GM19193 (cell line): ENCODE measurements around the gene C1orf53.

Experiments used
- POLR2A ChIP-seq: IDR thresholded peaks from 4 replicates; pipeline ENCODE4 v1.6.1; 2011; ENCODE audit not compliant: insufficient read depth, insufficient read length; ENCODE audit errors: extremely low read depth

The C1orf53 gene

DNA sequence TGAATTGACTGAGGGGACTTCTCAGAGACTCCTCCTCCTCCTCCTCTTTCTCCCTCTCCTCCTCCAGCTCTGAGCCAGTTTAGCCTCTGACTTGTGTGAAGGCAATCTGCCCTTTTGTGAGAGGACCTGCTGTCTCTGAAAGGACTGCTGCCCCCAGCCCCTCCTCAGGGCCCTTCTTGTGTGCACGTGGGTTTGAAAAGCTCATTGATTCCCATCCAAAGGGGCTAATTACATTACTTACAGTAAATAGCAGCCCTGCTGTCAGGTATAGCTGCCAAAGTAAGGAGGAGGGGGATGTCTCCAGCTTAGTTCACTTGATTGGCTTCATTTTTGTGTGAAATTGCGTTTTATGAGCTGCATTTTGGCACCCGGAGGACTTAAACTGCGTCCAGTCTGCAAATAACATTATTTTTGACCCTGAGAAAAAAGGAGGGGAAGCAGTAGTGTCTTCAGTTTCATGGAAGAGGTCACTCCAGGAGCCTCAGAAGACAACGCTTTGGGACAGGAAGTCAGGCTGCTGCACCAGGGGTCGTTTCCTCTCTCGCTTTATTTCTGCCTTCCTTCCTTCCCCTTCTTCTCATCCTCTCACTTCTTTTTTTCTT, 12.9 kb downstream of the C1orf53 start:
- no peak for TF ChIP-seq POLR2A

DNA sequence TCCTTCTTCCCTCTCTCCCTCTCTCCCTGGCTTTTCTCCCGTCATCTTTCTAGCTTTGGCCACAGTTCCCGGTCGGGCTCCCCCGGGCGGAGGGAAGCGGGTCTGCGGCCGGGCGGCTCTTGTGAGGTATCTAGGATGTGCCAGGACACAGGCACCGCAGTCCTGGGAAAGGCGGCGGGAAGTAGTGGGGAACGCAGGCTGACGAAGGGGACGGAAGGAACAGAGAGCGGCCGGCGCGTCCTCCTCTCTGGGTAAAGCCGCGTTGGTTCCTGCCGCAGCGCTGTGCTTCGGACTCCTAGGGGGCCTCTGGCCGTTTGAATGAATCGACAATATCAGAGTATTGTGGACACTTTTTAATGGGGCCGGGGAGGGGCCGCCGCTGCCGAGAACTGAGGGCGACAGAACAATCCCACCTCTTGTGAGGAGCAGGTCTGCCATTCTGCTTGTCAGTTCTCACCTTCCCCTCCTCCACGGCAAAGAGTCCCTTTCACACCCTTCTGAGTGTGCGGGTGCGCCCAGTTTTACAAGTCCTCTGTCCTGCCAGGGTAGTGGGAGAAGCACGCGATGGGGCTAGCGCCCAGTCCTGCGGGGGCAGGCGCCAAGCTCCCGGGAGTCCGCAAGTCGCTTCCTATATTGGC, 13.6 kb downstream of the C1orf53 start:
- no peak for TF ChIP-seq POLR2A

DNA sequence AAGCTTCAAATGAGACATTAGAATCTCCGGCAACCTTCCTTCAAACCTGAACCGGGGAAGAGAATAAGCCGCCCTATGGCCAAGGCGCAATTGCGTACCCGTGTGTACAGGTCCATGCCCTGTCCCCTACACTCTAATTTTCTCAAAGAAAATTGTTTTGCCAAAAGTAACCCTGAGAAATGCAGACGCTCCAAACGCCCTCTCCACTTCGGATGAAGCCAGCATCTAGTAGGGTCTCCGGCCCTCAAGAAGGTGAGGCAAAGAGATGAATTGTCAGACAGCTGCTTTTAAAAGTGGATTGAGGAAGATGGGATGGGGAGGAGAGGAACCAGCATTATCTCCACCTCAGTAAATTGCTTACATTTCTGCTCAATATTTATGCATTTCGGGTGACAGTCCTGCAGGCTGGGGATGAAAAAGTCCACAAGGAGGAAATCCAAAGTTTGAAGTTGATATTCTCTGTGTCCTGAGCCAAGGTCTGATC, 14.1 kb downstream of the C1orf53 start:
- no peak for TF ChIP-seq POLR2A

DNA sequence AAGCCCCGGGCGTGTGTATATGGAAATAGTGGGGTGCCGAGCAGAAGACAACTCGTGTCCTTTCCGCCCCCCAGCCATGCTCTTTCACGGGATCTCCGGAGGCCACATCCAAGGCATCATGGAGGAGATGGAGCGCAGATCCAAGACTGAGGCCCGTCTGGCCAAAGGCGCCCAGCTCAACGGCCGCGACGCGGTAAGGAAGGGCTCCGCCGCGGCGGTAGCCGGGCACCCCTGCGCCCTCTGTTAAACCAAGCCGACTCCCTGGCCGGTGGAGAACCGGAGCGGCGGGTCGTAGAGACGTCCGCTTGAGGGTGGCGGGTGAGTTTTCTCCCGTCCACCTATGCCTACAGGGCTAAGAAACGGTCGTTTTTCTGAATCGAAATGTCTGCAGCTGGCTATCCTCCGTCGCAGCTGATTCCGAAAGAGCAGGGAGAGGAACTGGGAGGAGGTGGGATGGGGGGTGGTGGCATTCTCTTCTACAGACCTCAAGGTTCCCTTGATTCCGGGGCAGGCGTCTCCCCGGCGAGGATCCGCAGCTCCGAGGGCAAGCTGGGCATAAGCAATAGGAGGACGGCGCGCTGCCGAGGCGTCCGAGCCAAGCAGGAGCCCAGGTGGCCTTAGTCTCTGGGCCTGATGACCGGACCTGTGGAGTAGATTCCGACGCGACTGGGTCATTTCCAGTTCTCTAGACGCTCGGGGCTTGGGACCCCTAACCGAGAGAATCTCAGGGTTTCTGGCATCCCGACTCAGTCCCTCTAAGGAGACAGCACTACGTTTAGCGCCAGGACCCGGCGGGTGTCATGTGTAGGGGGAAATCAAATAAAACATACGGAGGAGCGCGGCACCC, 15.6 kb downstream of the C1orf53 start:
- no peak for TF ChIP-seq POLR2A

DNA sequence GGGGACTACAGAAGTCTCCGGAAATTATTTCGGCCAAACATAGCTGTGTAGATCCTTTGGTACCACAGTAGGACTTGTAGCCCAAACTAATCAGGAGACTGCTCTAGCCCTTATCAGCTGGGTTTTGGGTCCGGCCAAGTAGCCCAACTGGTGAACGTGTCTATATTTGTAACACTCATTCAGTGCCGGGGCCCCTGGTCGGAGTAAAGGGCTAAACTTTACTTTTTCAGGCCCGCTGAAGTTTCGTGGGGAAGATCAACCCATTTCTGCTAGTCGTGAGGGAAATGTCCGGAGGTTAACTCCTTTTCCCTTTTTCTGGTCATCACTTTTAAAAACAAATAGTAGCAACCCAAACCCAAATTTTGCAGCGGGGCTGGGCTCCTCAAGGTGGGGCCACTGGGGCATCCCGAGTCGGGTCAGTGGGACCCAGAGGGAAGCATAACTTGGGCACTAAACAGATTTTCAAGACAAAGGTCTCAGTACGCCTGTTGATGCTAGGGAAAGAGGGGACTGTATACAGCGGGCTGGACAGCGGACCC, 16.4 kb downstream of the C1orf53 start:
- TF ChIP-seq POLR2A, result no peak

DNA sequence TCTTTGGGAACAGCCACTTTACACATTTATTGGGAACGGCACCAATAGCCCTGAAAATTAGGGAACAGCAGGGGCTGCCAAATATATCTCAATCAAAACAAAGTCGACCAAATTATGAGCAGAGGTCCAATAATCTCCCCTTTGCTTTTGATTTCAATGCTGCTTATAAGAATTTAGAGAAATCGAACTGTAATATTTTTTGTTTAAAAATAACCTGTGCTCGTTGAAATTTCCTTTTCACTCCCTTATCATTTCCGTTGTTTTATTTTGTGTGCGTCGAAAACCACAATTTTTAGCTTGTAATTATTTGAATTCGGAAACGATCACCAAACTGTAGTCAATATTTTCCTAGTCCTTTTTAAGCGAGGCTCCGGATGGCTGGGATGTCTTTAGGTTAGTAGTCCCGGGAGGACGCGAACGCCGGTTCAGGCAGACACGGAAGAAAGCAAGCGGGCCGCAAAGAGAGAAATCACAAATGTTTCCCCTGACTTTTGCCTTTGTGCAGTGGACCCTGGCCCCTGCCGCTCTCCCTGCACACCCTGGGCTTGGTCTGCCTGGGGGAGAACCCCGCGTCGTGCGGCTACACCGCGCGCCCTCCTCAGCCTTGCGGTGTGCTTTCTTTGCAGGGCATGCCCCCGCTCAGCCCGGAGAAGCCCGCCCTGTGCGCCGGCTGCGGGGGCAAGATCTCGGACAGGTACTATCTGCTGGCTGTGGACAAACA, 17.1 kb downstream of the C1orf53 start:
- TF ChIP-seq POLR2A, result no peak

DNA sequence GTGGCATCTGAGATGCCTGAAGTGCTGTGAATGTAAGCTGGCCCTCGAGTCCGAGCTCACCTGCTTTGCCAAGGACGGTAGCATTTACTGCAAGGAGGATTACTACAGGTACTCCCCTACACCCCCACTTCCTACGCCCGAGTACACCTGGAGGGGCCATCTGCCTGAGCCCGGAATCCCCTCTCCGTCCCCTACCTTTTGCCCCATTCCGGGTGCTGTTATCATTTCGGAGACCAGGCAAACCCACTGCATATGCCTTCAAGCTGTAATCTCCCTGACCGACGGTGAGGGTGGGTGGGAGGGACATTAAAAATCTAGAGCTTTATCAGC, 17.6 kb downstream of the C1orf53 start:
- no peak for TF ChIP-seq POLR2A

DNA sequence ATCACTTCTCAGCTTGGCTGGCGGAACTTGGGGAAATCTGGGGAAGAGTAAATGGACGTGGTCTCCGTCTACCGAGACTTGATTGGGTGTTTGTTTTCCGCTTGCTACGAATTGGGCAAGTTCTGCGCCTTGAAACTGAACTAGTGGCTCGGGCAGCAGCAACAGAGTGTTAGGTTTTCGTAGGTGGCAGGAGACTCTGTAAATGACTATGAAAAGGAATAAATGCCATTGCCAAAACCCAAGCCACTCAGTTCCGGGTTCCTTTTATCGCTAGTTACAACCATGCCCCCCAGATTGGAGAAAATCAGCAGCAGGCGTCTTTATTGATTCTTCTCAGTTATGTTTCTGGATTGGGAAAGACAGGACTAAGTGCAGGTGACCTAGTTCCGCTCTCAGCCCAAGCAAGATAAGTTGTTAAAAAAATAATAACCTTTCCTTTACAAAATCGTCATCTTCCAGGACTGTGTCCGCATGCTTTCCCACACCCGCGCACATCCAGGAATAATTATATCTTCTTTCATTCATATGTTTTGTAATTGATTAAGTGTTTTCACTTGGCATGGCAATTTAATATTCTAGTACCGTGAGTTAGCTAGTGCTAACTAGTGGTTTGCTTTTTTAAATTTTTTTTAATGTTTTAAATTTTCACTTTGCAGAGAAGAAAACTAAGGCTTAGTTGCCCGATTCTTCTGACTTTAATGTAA, 18.1 kb downstream of the C1orf53 start:
- TF ChIP-seq POLR2A, result no peak

DNA sequence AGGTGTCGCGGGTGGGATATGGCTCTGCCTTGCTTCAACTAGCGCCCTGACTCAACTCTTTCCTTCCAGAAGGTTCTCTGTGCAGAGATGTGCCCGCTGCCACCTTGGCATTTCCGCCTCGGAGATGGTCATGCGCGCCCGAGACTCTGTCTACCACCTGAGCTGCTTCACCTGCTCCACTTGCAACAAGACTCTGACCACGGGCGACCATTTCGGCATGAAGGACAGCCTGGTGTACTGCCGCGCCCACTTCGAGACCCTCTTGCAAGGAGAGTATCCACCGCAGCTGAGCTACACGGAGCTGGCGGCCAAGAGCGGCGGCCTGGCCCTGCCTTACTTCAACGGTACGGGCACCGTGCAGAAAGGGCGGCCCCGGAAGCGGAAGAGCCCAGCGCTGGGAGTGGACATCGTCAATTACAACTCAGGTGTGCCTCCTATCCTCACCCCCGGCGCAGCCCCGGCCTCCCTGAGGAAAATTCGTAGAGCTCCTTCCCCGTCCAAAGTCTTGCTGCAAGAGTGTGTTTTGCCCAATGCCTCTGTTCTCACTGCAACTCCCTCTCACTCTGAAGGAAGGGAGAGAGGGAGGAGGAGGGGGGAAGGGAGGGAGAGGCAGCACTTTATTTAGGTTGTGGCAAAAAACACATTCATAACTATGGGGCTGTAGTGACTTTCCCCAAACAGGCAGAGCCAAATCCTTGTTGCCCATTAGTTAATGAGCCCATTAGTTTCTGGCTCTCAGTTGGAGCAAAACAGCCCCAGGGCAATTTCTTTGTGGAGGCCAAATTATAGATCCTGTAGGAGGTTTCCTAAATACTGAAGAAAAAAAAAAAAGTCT, 19.0 kb downstream of the C1orf53 start:
- no peak for TF ChIP-seq POLR2A

DNA sequence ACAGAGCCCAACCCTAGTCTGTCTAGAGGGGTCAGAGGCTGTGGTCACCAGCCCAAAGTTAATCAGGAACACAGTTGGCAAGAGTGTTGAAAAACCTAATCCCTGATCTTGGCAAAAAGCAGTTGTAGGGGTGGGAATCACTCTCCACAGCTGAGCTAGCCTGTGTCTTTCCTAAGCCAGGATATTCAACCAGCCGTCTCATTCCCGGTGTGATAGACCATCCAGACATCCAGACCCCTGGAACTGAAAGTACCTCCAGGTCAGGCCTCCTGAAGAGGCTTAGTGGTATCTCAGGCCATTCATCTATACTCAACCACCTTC, 19.6 kb downstream of the C1orf53 start:
- no peak for TF ChIP-seq POLR2A

DNA sequence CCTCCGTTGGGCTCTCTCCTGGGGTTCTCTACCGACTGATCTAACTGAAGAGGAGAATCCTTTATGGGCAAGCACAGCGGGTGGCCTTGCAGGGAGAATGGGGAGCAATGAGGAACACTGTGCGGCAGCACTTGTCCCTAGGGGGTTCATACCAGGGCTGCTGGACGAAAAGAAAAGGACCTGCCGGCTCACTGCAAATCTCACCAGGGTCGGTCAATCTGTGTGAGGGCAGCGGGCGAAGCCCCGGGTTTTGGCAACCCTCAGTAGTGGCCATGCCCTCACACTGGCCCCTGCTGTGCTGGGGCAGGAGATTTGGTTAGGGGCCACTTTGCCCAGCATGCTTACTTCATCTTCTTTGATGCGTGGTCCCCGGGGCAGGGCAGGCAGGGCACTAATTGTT, 20.6 kb downstream of the C1orf53 start:
- no peak for TF ChIP-seq POLR2A

DNA sequence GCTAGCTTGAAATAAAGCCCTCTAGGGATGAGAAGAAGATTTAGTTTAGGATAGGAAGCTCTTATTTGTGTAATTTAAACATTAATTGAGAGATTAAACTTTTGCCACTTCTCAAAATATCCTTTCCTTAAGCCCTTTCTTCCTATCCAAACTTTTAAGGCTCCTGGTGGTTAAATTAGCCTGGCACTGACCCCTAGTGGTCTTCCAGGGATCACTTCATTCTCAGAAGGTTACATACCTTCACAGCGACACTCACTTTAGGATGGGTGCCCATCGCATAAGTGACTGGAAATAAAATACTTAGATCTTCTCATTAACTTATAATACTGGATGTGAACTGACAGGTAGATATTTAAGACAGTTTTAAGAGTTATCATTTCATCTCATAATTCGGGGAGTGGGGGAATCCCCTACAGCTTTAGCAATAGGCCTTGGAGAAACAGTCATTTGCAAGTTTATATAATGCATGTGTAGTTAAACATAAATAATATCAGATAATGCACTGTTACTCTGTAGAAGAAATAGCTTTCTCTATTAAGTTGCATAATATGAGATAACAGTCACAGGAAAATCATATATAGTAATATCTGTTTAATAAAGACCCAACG, 22.2 kb downstream of the C1orf53 start:
- no peak for TF ChIP-seq POLR2A

DNA sequence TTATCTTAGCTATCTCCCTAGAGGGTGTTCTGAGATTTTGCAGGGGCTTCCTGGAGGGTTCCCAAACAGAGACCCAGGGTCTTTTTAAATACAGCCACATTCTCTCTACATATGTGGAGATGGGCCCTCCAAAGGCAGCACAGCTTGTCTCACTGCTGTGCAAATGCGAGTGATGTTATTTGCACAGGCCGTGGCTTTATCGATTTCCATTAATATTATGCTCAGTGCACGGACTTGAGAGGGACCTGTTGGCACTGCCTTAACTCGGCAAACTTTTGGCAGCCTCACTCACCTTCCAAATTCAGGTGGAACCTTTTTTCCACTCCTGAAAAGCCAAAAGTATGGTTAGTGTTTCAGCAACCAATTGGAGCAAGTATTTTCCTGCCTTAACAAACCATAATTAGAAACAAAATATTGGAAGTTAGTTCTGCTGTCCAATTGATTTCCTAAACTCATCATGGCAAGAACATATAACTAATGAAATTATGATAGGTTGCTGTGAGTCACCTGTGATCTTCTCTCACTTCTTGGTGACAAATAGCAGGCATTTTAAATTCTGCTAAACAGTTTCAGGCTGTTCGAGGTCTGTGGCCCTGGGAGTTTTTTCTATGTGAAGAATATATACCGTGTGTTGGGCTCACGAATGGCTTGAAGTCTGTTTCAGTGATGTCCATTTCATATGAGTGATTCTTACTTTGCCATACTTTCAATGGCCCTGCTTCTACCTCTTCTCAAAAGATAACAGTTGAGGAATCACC, 25.7 kb downstream of the C1orf53 start:
- TF ChIP-seq POLR2A, result no peak
